Fibroblast of lung (primary cell): ENCODE data around the gene ZDHHC6. TPM values are rescaled to one million over a fixed set of nuclear protein-coding genes. Genes with fewer than 3 reads are reported as not detected.

Experiments used
- DNase-seq, 2 donors: peaks; one replicate each; pipeline versions ENCODE4 v3.0.0 to v3.0.0-alpha.2; 2010; ENCODE audit warnings: low read depth in 2 of 2
- H2AFZ ChIP-seq: 2 replicates; pipeline ENCODE4 v1.5.1; 2012; ENCODE audit warnings: low read length, control low read depth, inconsistent platforms
- H3K27ac ChIP-seq: 2 replicates; pipeline ENCODE4 v1.5.1; 2011; ENCODE audit warnings: low read length, control low read depth; ENCODE audit not compliant: insufficient read depth
- H3K27me3 ChIP-seq: 2 replicates; pipeline ENCODE4 v1.5.1; 2011; ENCODE audit warnings: mild to moderate bottlenecking, low read length; ENCODE audit not compliant: control insufficient read depth, insufficient read depth
- H3K36me3 ChIP-seq: 2 replicates; pipeline ENCODE4 v1.5.1; 2011; ENCODE audit warnings: low read length; ENCODE audit not compliant: control insufficient read depth, insufficient read depth
- H3K4me1 ChIP-seq: 2 replicates; pipeline ENCODE4 v1.5.1; 2011; ENCODE audit warnings: low read length; ENCODE audit not compliant: control insufficient read depth, insufficient read depth; ENCODE audit errors: extremely low read depth
- H3K4me2 ChIP-seq: 2 replicates; pipeline ENCODE4 v1.5.1; 2011; ENCODE audit warnings: low read length, control low read depth; ENCODE audit not compliant: insufficient read depth; ENCODE audit errors: extremely low read depth
- H3K4me3 ChIP-seq, 4 experiments: fragments of 200-600 bp in 1 of 4; sonication (generic) in 1 of 4; replicated peaks in 1 of 4; 2 replicates each; pipeline ENCODE4 v1.5.1; 2011 to 2016; ENCODE audit warnings: low read length in 4 of 4, low read depth in 3 of 4, mild to moderate bottlenecking in 3 of 4, control low read depth in 2 of 4, inconsistent platforms in 1 of 4, mixed read lengths in 1 of 4; ENCODE audit not compliant: insufficient read depth in 1 of 4; ENCODE audit errors: control extremely low read depth in 1 of 4
- H3K79me2 ChIP-seq: 2 replicates; pipeline ENCODE4 v1.5.1; 2012; ENCODE audit warnings: mild to moderate bottlenecking, low read length, inconsistent platforms; ENCODE audit not compliant: control insufficient read depth, insufficient read depth
- H3K9ac ChIP-seq: 2 replicates; pipeline ENCODE4 v1.5.1; 2011; ENCODE audit warnings: mild to moderate bottlenecking, low read length, control low read depth; ENCODE audit not compliant: insufficient read depth
- H3K9me3 ChIP-seq: 2 replicates; pipeline ENCODE4 v1.5.1; 2012; ENCODE audit warnings: low read depth, low read length; ENCODE audit not compliant: control insufficient read depth, insufficient read depth
- H4K20me1 ChIP-seq: 2 replicates; pipeline ENCODE4 v1.5.1; 2011; ENCODE audit warnings: low read length; ENCODE audit not compliant: control insufficient read depth, insufficient read depth; ENCODE audit errors: extremely low read depth
- EZH2 ChIP-seq: IDR thresholded peaks from 2 replicates; pipeline ENCODE4 v1.5.1; 2012; ENCODE audit warnings: low read length, control low read depth, mild to moderate bottlenecking; ENCODE audit errors: missing control alignments
- polyA plus RNA-seq, 2 donors: library from polyadenylated mRNA; depleted of rRNA in 1 of 2; stranded (reverse) in 1 of 2; unstranded in 1 of 2; fragments of >200 nt; gene quantifications; 2 replicates each; pipeline ENCODE4 v1.2.1, GENCODE V29; 2011 to 2012; ENCODE audit warnings: missing spikeins in 1 of 2
- total RNA-seq: library from RNA; depleted of rRNA; stranded (reverse); fragments of >200 nt; gene quantifications from 2 replicates; pipeline ENCODE4 v1.2.1, GENCODE V29; 2014
- TF ChIP-seq, protein P1 (sequence below), 2 donors: IDR thresholded peaks in 1 of 2; conservative IDR thresholded peaks in 1 of 2; 1 replicate in 1 of 2; 2 replicates in 1 of 2; pipeline ENCODE4 v1.5.1; 2011 to 2012; ENCODE audit warnings: low read length in 2 of 2, control low read depth in 1 of 2, inconsistent platforms in 1 of 2, low read depth in 1 of 2, mild to moderate bottlenecking in 1 of 2

The ZDHHC6 gene
- total and polyA plus RNA-seq, 2 donors (not counting 1 experiment from before 2014, with no cell fraction given), result 29.9 to 37.8 TPM

DNA sequence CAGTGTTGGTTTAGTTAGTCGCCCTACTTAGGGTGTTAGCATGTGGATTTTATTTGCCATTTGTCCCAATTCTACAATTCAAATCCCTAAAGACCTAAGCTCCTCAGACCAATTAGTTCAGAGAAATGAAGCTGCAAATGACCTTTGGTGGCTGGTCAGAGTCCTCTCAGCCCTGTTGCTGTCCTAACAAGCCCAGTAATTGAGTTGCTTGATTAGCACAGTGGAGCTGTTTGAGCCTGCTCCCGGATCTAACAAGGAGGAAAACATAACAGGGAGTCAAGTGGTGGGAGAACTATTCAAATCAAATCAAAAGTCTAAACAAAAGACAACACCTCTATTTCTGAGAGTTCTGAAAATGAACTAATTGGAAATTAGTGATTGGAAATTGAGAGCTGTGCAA lies 22.1 kb downstream of the ZDHHC6 start:
- no peaks in the 10 kb centered on the region for H3K27me3 ChIP-seq
- no peaks in the 10 kb centered on the region for H4K20me1 ChIP-seq
- no peak overlapping the region for H2AFZ ChIP-seq
- DNase-seq, result no peak
- no peak overlapping the region for H3K9ac ChIP-seq
- H3K4me3 ChIP-seq, result no peak overlapping the region
- H3K4me1 ChIP-seq, result no peaks in the 10 kb centered on the region
- TF ChIP-seq, protein P1, sequence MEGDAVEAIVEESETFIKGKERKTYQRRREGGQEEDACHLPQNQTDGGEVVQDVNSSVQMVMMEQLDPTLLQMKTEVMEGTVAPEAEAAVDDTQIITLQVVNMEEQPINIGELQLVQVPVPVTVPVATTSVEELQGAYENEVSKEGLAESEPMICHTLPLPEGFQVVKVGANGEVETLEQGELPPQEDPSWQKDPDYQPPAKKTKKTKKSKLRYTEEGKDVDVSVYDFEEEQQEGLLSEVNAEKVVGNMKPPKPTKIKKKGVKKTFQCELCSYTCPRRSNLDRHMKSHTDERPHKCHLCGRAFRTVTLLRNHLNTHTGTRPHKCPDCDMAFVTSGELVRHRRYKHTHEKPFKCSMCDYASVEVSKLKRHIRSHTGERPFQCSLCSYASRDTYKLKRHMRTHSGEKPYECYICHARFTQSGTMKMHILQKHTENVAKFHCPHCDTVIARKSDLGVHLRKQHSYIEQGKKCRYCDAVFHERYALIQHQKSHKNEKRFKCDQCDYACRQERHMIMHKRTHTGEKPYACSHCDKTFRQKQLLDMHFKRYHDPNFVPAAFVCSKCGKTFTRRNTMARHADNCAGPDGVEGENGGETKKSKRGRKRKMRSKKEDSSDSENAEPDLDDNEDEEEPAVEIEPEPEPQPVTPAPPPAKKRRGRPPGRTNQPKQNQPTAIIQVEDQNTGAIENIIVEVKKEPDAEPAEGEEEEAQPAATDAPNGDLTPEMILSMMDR (conservative IDR thresholded peaks at IDR 0.05 in 1 of 2, IDR thresholded peaks at IDR 0.05 in 1 of 2; ENCODE audit: low read depth in 1 of 2, low read length in 2 of 2), result no peak
- peaks cover 1% of the 10 kb centered on the region for H3K36me3 ChIP-seq
- H3K9me3 ChIP-seq, result no peaks in the 10 kb centered on the region
- H3K79me2 ChIP-seq, result no peaks in the 10 kb centered on the region
- H3K27ac ChIP-seq, result no peak overlapping the region
- no peak overlapping the region for H3K4me2 ChIP-seq

DNA sequence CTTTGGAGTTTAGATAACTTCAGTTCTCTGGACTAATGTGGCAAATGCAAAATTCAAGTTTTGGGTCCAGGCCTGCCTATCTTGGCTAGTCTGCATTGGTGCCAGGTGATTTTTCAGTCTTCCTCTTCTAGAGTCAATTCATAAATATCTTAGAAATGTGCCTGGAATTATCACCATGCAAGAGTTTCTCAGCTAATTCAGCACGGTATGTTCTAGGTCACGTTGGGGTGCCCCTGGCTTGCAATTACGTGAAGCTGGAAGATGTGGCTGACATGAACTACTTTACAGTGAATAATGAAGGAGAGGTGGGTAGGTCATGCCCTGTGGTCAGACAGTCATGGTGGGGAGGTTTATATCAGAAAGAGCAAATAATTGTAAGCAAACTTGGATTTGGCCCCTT lies 25.0 kb downstream of the ZDHHC6 start:
- Histone ChIP-seq H3K9me3 (no peaks in the 10 kb centered on the region), H3K27ac (no peak overlapping the region), H3K4me3 (no peak overlapping the region), H3K36me3 (no peaks in the 10 kb centered on the region), H2AFZ (no peak overlapping the region), H3K4me2 (no peak overlapping the region), H3K27me3 (no peaks in the 10 kb centered on the region), H3K79me2 (no peaks in the 10 kb centered on the region), H3K4me1 (no peaks in the 10 kb centered on the region), H3K9ac (no peak overlapping the region), H4K20me1 (no peaks in the 10 kb centered on the region)
- DNase-seq, result peak in 1 of 2 donors; percentile 3
- TF ChIP-seq, protein P1 (conservative IDR thresholded peaks at IDR 0.05 in 1 of 2, IDR thresholded peaks at IDR 0.05 in 1 of 2; ENCODE audit: low read depth in 1 of 2, low read length in 2 of 2), result no peak
- TF ChIP-seq EZH2, result no peak

GRCh38 chr10:112412696-112413095 lies 34.0 kb downstream of the ZDHHC6 start:
- Histone ChIP-seq H3K9me3 (no peaks in the 10 kb centered on the region), H3K36me3 (no peaks in the 10 kb centered on the region), H3K4me2 (no peak overlapping the region), H3K9ac (no peak overlapping the region), H3K4me3 (no peak overlapping the region), H3K27me3 (no peaks in the 10 kb centered on the region), H3K27ac (no peak overlapping the region), H4K20me1 (no peaks in the 10 kb centered on the region), H2AFZ (no peak overlapping the region), H3K4me1 (no peaks in the 10 kb centered on the region), H3K79me2 (no peaks in the 10 kb centered on the region)
- DNase-seq, result no peak
- TF ChIP-seq, protein P1 (conservative IDR thresholded peaks at IDR 0.05 in 1 of 2, IDR thresholded peaks at IDR 0.05 in 1 of 2; ENCODE audit: low read depth in 1 of 2, low read length in 2 of 2), result no peak
- TF ChIP-seq EZH2, result no peak
